Fibroblast of the aortic adventitia (primary cell): ENCODE results near the gene MBOAT1. TPM values are rescaled to one million over a fixed set of nuclear protein-coding genes. Genes with fewer than 3 reads are reported as not detected.
"Not testable (repeated sequence)": the region's sequence is repeated elsewhere in the genome, so short reads cannot be mapped to it uniquely, and the experiment has no call there.

ENCODE experiments used
- DNase-seq: peaks from one replicate; pipeline ENCODE4 v3.0.0-alpha.2; 2010; ENCODE audit warnings: low read depth
- H3K4me3 ChIP-seq: 2 replicates; pipeline ENCODE4 v1.5.1; 2011; ENCODE audit warnings: low read depth, mild to moderate bottlenecking, control low read depth, low read length, moderate library complexity
- total RNA-seq: library from RNA; depleted of rRNA; stranded (reverse); fragments of >200 nt; gene quantifications from 2 replicates; pipeline ENCODE4 v1.2.3, GENCODE V29; 2012; ENCODE audit warnings: low replicate concordance
- TF ChIP-seq, protein P1 (sequence below): IDR thresholded peaks from 2 replicates; pipeline ENCODE4 v1.5.1; 2011; ENCODE audit warnings: mild to moderate bottlenecking, low read length, control low read depth, inconsistent platforms; ENCODE audit not compliant: insufficient read depth

MBOAT1 gene
- total RNA-seq, 1 donor: 5.0 TPM

DNA sequence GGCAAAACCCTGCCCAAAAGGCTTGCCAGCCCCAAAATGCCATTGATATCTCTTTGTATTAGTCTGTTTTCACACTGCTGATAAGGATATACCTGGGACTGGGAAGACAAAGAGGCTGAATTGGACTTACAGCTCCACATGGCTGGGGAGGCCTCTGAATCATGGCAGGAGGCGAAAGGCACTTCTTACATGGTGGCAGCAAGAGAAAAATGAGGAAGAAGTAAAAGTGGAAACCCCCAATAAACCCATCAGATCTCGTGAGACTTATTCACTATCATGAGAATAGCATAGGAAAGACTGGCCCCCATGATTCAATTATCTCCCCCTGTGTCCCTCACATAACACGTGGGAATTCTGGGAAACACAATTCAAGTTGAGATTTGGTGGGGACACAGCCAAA lies 28.6 kb downstream of the MBOAT1 start:
- TF ChIP-seq, protein P1, sequence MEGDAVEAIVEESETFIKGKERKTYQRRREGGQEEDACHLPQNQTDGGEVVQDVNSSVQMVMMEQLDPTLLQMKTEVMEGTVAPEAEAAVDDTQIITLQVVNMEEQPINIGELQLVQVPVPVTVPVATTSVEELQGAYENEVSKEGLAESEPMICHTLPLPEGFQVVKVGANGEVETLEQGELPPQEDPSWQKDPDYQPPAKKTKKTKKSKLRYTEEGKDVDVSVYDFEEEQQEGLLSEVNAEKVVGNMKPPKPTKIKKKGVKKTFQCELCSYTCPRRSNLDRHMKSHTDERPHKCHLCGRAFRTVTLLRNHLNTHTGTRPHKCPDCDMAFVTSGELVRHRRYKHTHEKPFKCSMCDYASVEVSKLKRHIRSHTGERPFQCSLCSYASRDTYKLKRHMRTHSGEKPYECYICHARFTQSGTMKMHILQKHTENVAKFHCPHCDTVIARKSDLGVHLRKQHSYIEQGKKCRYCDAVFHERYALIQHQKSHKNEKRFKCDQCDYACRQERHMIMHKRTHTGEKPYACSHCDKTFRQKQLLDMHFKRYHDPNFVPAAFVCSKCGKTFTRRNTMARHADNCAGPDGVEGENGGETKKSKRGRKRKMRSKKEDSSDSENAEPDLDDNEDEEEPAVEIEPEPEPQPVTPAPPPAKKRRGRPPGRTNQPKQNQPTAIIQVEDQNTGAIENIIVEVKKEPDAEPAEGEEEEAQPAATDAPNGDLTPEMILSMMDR: no peak
- H3K4me3 ChIP-seq: no peak overlapping the region
- DNase-seq: no peak

DNA sequence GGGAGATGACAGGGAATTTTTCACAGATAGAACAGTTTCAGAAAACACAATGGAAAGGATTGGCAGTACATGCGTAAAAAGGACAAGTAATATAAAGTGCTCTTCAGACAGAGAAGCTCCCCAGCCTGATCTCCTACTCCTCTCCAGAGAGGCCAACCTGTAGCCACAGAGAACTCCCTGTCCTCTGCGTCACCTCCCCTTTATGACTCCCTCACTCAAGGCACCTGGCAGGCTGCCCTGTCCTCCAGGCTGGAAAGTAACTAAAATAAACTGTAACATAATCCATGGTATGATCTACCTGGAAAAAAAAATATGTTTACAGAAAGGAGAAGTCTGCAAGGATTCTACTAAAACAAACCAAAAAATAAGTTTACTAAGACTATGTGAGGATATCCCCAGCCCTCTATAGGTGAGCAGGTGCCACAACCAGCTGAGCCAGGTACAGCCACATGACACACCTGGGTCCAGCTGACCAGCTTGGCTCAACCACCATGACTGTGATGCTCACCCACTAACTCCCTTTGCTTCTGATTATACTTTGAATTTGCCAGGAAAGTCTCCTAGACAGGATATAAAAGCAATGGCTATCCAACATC lies 29.2 kb downstream of the MBOAT1 start:
- no peak for DNase-seq
- no peak overlapping the region for H3K4me3 ChIP-seq
- TF ChIP-seq, protein P1: no peak

GRCh38 chr6:20182069-20182468 lies 30.2 kb downstream of the MBOAT1 start:
- H3K4me3 ChIP-seq: no peak overlapping the region
- no peak for DNase-seq
- TF ChIP-seq, protein P1: no peak

GRCh38 chr6:20180935-20181334 lies 31.3 kb downstream of the MBOAT1 start:
- TF ChIP-seq, protein P1: no peak
- H3K4me3 ChIP-seq: no peak overlapping the region
- DNase-seq: no peak

GRCh38 chr6:20179287-20180045 lies 32.8 kb downstream of the MBOAT1 start:
- not testable (repeated sequence) for DNase-seq, H3K4me3 ChIP-seq

GRCh38 chr6:20178327-20178726 lies 33.9 kb downstream of the MBOAT1 start:
- no peak for DNase-seq
- TF ChIP-seq, protein P1: no peak
- H3K4me3 ChIP-seq: no peak overlapping the region

DNA sequence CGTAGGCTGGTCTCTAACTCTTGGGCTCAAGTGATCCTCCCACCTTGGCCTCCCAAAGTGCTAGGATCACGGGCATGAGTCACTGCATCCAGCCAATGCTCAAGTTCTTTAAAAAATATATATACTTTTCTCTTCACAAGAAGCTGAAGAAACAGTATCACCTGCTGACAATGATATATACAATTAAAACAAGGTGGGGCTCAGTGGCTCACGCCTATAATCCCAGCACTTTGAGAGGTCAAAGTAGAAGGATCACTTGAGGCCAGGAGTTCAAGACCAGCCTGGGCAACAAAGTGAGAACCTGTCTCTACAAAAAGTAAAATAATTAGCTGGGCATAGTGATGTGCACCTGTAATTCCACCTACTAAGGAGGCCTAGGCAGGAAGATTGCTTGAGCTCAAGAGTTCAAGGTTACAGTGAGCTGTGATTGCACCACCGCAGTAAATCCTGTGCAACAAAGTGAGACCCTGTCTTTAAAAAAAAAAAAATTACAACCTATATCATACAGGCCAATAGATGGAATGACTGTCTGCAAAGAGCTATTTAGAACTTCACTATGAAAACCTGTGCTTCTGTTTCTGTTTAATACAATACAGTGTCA lies 36.4 kb downstream of the MBOAT1 start:
- DNase-seq: no peak

More for the DNA sequence above, 36.4 kb downstream of the MBOAT1 start:
- TF ChIP-seq, protein P1: no peak
- H3K4me3 ChIP-seq: no peak overlapping the region
